GM19372 (cell line): ENCODE measurements around the gene FANCB.

Experiments
- ATAC-seq: cut with Tn5 transposase; IDR thresholded peaks from one replicate; pipeline ENCODE4 v1.9.1; 2021; ENCODE audit warnings: mild to moderate bottlenecking, low read depth, moderate library complexity; ENCODE audit not compliant: unreplicated experiment

FANCB gene

DNA sequence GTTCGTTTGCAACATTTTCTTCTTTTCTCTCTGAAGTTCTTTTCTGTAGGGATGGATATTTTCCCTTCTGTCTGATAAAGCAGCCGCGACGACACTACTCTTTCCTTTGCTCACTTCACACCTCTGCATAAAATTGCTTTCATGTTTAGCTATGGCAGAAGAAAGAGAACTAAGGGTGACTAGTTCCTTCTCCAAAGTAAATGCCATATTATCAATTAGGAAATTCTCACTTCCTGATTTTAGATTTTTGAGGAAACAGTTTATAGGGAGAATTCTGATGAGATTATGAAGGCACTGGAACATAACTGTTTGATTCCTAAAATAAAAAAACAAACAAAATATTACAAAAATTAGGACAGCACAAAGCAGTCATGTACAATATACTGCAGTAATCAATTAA is 29.2 kb downstream of the FANCB start:
- ATAC-seq, result no peak

DNA sequence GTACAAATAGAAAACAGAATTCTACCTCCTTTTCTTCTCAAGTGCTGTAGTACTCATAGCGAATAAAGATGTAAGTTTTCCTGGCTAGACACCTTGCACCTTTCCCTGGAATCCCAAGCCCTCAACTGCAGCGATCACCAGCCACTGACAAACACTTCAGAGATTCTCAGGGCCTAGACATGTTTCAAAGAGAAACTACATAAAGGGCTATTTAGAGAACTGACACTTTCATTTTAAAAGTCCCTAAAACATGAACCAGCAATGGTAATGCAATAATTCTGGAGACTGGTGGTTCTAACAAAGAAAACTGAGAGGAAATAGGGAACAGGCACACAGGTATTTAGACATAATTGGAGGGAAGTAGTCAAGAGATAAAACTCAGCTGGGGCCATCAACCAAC is 35.7 kb downstream of the FANCB start:
- ATAC-seq, result no peak

DNA sequence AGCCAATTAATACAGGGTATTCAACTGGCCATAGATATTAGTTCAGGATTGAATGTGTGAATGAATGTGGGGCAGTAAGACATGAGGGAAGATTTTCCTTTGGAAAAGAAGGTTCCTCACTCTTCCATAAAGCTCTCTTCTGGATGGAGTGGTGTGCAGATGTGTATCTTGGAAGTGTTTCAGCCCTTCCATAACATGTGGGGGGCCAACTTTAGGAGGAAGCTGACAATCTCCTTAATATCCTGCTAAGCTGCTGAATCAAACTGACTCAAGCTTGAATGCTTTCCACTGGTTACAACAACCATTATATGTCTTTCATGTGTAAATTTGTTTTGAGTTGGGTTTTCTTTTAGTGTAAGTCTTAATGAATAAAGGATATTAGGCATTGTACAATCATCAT is 40.3 kb downstream of the FANCB start:
- no peak for ATAC-seq

DNA sequence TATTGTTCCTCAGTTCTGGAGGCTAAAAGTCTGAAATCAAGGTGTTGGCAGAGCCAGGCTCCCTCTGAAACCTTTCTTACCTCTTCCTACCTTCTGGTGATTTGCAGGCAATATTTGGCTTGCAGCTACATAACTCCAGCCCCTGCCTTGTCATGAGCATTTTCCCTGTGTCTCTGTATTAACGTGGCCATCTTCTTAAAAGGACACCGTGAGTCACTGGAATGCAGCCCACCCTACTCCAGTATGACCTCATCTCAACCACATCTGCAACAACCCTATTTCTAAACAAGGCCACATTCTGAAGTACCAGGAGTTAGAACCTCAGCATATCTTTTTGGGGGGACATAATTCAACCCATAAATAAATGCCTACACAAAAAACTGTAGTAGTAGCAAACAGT is 40.7 kb downstream of the FANCB start:
- no peak for ATAC-seq

DNA sequence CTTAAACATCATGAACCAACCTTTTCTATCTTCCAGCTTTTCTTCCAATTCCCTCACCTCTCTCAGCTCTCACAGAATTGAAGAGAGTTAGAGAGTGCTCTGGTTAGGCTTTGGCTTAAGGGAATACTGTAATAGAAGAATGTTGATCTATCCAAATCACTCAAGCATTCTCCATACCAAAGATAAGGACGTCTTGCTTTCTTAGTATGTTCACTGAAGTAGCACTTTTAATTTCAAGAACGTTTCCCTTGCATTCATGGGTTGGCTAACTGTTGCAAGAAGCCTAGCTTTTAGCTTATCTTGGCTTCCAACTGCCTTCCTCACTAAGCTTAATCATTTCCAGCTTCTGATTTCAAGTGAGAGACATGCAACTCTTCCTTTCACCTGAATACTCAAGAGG is 43.2 kb downstream of the FANCB start:
- ATAC-seq, result no peak

DNA sequence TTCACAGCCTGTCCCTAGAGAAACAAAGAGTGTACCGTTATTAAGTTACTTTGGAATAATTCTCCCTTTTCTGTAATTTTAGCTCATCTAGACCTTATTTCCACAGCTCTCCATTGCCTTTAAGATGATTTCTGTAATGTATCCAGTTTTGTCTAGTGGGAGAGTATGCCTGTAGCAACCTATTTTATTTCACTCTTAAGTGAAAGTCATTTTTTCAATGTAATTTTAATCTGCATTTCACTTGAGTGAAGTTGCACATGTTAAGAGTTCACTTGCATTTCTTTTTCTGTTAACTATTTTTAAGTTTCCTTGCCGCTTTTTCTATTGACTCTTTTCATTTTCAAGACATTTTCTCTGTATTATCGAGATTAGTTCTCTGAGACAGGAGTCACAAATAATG is 46.5 kb downstream of the FANCB start:
- no peak for ATAC-seq

DNA sequence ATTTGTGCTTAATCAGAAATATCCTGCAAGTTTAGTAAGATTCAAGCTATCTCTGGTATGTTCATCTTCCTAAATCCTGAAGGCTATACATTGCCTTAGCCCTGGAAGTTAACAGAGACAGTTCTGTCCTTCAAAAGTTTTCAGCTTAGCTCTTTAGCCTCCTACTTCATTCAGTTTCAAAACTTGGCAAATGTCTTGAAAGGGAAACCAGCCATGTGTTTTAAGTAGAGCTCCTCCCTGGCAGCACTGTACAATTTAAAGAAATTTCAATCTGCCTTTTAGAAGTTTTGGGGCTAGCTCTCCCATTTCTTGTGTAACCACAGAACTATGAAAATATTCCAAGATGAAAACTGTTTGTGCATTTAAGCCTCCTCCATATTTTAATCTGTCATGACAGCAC is 47.0 kb downstream of the FANCB start:
- no peak for ATAC-seq

DNA sequence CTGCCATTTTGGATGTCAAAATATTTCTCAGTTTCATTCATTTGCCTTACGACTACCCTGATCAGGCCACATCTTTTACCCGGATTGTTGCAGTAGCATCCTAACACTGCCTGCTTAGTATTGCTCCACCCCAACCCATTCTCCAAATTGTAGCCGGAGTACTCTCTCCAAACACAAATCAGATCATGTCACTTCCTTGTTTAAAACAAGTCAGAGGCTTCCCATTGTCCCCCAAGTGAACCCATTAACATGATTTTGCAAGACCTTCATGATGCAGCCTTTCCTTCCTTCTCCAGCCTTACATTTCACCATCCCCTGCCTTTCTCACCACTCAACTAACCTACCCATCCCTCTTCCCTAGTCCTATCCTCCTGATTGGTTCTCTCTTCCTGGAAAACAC is 53.1 kb downstream of the FANCB start:
- ATAC-seq, result no peak

DNA sequence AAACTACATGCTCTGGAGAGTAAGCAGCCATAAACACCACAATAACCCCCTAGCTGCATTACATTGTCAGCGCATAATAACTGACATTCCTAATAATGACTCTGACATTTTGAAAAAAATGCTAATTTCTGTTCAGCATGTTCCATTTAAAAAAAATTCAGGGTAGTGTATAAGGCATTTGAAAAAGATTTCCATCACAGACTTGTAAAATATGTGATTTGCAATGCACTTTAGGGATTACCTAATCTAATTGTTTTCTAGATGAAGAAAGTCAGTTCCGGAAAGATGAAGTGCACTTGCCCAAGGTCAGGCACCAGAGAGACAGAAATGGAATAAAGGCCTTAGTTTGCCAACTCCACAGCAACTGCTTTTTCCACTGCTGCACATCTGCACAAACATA is 55.3 kb downstream of the FANCB start:
- ATAC-seq, result no peak

DNA sequence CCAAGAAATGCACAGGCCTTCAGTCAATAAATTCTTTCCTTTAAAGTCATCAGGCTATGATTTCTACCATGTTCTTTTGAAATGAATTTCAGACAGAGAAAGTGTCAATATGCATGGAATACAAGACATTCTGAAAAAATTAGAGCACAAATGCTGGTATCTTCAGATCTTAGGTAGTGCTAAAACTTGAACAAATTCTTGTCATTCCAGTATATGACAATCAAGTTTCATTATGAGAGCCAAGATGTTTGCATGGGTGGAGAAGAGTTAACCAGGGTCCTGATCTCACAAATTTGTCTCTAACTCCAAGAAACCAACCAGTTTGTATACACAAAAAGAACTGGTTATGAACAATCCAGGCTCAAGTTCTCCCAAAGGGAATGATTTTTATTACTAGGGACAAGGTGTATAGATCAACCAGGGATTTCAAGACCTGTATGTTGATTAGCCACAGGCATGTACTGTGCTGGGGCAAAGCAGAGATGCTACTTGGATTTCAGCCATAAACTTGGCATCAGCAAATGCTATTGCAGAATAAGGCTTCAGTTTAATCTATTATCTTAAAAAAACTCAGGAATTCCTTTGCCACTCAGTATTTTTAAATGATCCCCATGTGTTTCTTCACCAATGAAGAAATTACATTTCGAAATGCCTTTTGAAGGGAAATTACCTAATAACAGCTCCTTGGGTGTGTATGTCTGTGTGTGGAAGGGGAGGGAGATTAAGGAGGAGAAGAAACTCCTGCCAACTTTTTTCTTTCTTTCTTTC is 69.7 kb downstream of the FANCB start:
- no peak for ATAC-seq

DNA sequence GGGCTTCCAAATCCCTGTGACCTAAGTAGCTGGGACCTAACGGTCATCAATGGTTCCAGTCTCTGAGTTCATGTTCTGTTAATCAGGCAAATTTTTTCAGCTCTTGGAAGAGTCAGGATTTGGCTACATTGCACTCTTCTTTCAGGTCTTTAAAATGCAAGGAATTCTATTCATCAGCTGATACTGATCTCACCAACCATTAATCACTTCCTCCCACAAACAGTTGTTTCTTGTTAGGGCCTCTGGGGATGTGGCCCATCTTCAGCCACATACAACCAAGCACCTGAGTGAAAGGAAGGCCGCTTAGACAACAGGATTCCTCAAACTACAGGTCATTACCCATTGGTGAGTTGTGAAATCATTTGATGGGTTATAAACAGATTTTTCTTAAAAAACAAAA is 71.7 kb downstream of the FANCB start:
- ATAC-seq, result no peak

DNA sequence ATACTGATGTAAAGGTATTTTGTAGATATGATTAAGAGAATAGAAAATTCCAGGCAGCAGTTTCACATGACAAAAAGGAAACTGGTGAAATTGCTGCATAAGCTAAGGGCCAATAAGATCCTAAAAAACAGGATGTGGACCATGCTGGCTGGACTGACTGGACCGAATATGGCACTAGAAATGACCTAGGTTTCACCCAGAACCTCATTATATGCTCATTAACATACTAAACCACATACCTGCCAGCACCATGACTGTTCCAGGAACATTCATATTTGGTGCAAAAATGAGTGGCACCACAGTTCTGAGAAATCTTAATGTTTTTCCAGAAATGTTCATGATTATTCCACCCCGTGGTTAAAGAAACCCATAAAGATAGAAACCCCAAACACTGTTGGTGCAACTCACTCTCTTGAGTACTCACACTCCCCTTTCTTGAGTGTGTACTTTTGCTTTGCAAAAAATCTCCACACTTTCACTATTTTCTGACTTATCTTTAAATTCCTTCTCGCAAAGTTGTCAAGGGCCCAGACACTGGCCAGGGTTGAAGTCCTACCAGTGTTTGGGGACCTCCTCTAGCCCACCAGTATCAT is 74.0 kb downstream of the FANCB start:
- no peak for ATAC-seq
